Stimulated activated CD8-positive, alpha-beta memory T cell treated with anti-CD3 and anti-CD28 coated beads, Interleukin-7, amount 100 ng/mL, for 1 hour (primary cell): ENCODE data around the gene DEUP1.
"Not testable (repeated sequence)": the region's sequence is repeated elsewhere in the genome, so short reads cannot be mapped to it uniquely, and the experiment has no call there.

Experiments
- DNase-seq, 2 donors: peaks; one replicate each; pipeline ENCODE4 v3.0.0-alpha.2; 2020; ENCODE audit warnings: low read depth in 2 of 2

DEUP1 gene

GRCh38 chr11:93330446-93330984 is at the start of gene DEUP1:
Gene DEUP1, plus strand, starts transcription at chr11:93330742. Its CDS starts 1,518 bp downstream, at chr11:93332260.
- DNase-seq: no peak

- DNase-seq: no peak
Observed at GRCh38 chr11:93285430-93285829, 45.1 kb upstream of the DEUP1 start.

- no peak for DNase-seq
Observed at GRCh38 chr11:93287434-93287833, 43.1 kb upstream of the DEUP1 start.

- no peak for DNase-seq
Observed at GRCh38 chr11:93288079-93288478, 42.5 kb upstream of the DEUP1 start.

- DNase-seq: no peak
Observed at GRCh38 chr11:93288767-93289166, 41.8 kb upstream of the DEUP1 start.

GRCh38 chr11:93289782-93290463 is 40.6 kb upstream of the DEUP1 start:
- no peak for DNase-seq

- DNase-seq: no peak
Observed at GRCh38 chr11:93291110-93291509, 39.4 kb upstream of the DEUP1 start.

GRCh38 chr11:93291898-93292297 is 38.6 kb upstream of the DEUP1 start:
- DNase-seq: no peak

- no peak for DNase-seq
Observed at GRCh38 chr11:93295921-93296575, 34.5 kb upstream of the DEUP1 start.

- no peak for DNase-seq
Observed at GRCh38 chr11:93303689-93304088, 26.9 kb upstream of the DEUP1 start.

- not testable (repeated sequence) for DNase-seq
Observed at GRCh38 chr11:93314399-93314798, 16.1 kb upstream of the DEUP1 start.

GRCh38 chr11:93319224-93319839 is 11.2 kb upstream of the DEUP1 start:
- DNase-seq: no peak

GRCh38 chr11:93320230-93320629 is 10.3 kb upstream of the DEUP1 start:
- no peak for DNase-seq

- no peak for DNase-seq
Observed at GRCh38 chr11:93322207-93322606, 8.3 kb upstream of the DEUP1 start.

GRCh38 chr11:93323747-93324146 is 6.8 kb upstream of the DEUP1 start:
- DNase-seq: no peak

- DNase-seq: no peak
Observed at GRCh38 chr11:93324500-93324899, 6.0 kb upstream of the DEUP1 start.

GRCh38 chr11:93326681-93327080 is 3.9 kb upstream of the DEUP1 start:
- DNase-seq: no peak

- no peak for DNase-seq
Observed at GRCh38 chr11:93329936-93330445, 551 bp upstream of the DEUP1 start.

GRCh38 chr11:93340223-93340622 is 9.7 kb downstream of the DEUP1 start:
- DNase-seq: no peak

- DNase-seq: no peak
Observed at GRCh38 chr11:93344855-93345333, 14.4 kb downstream of the DEUP1 start.

GRCh38 chr11:93348930-93349329 is 18.4 kb downstream of the DEUP1 start:
- no peak for DNase-seq

GRCh38 chr11:93350835-93351234 is 20.3 kb downstream of the DEUP1 start:
- no peak for DNase-seq
